HFF-Myc (cell line): ENCODE data around the gene RABEP2.

Experiments used
- DNase-seq: peaks from one replicate; pipeline ENCODE4 v3.0.0-alpha.2; 2011; ENCODE audit warnings: low read depth; ENCODE audit errors: extremely low read depth
- H3K4me3 ChIP-seq: replicated peaks from 2 replicates; pipeline ENCODE4 v1.5.1; 2011; ENCODE audit warnings: low read depth, mild to moderate bottlenecking, control low read depth, low read length
- TF ChIP-seq, protein P1 (sequence below): IDR thresholded peaks from 2 replicates; pipeline ENCODE4 v1.5.1; 2012; ENCODE audit warnings: mild to moderate bottlenecking, low read depth, low read length, control low read depth; ENCODE audit errors: missing control alignments

Gene RABEP2

DNA sequence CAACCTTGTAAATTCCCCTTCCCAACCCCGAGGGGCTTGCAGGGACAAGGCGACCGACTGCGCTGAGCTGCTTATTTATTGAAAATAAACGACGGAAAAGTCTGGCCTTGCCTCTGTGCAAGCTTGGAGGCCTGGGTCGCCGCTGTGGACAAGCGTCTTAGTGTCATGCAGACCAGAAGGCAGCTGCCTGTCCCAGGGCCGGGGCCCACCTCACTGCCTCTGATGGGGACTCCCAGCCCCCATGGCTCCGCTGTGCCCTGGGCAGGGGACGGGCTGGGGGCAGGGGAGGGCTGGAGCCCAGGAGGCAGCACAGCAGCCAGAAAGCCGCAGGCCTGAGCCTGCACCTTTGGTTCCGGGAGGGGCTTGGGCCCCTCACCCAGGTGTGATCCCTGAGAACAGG, 20.7 kb downstream of the RABEP2 start:
- no peak overlapping the region for H3K4me3 ChIP-seq
- TF ChIP-seq, protein P1, sequence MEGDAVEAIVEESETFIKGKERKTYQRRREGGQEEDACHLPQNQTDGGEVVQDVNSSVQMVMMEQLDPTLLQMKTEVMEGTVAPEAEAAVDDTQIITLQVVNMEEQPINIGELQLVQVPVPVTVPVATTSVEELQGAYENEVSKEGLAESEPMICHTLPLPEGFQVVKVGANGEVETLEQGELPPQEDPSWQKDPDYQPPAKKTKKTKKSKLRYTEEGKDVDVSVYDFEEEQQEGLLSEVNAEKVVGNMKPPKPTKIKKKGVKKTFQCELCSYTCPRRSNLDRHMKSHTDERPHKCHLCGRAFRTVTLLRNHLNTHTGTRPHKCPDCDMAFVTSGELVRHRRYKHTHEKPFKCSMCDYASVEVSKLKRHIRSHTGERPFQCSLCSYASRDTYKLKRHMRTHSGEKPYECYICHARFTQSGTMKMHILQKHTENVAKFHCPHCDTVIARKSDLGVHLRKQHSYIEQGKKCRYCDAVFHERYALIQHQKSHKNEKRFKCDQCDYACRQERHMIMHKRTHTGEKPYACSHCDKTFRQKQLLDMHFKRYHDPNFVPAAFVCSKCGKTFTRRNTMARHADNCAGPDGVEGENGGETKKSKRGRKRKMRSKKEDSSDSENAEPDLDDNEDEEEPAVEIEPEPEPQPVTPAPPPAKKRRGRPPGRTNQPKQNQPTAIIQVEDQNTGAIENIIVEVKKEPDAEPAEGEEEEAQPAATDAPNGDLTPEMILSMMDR, result no peak
- DNase-seq, result no peak

DNA sequence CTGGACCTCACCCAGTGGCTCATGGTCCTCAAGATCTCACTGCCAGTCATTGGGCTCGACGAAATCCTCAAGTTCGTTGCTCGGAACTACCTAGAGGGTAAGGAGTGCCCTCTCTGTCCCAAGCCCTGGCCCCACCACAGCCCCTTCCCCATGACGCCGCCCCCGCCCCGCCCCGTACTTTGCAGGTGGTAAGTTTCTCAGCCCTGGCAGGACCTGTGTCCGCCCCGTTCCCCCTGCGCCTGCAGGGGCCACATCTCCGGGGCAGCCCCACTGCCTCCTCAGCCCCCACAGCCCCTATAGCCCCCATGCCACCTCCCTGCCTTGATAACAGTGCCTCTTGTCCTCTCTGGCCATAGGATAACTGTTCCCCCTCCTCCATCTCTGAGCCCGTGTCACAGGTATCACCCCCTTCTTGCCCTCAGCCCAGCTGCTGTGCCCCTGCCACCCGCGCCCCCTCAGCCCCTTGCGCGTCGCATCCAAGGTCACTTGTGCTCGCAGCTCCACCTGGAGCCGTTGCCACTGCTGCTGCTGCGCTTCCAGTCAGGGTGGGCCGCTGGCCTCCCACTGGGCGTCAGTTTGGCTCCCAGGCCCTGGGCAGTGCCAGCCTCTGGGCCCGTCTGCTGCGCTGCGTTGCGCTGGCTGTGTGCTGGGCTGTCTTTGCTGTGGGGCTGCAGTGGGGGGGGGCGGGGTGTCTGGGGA, 21.5 kb downstream of the RABEP2 start:
- no peak for DNase-seq
- no peak overlapping the region for H3K4me3 ChIP-seq
- TF ChIP-seq, protein P1, result no peak

DNA sequence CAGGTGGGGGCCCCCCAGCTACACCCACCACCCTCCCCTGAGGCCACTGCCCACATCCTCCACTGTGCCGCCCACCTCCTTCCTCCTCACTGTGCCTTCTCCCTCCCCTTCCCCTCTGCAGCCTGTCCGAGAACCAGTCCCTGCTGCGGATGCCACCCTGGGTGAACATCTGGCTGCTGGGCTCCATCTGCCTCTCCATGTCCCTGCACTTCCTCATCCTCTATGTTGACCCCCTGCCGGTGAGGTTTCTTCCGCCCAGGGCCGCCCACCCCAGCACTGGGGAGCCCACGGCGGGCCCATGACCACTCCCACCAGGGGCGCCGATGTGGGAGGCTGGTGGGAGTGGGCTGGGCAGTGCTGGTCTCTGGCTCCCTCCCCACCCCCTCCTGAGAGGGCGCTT, 22.1 kb downstream of the RABEP2 start:
- no peak overlapping the region for H3K4me3 ChIP-seq
- DNase-seq, result no peak
- TF ChIP-seq, protein P1, result no peak

DNA sequence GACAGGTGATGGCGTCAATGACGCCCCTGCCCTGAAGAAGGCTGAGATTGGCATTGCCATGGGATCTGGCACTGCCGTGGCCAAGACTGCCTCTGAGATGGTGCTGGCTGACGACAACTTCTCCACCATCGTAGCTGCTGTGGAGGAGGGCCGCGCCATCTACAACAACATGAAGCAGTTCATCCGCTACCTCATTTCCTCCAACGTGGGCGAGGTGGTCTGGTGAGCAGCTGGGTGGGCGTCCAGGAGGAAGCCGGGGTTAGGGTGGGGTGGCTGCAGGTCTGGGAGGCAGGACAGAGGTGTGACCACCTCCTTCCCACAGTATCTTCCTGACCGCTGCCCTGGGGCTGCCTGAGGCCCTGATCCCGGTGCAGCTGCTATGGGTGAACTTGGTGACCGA, 23.2 kb downstream of the RABEP2 start:
- no peak for DNase-seq
- no peak overlapping the region for H3K4me3 ChIP-seq
- TF ChIP-seq, protein P1, result no peak

DNA sequence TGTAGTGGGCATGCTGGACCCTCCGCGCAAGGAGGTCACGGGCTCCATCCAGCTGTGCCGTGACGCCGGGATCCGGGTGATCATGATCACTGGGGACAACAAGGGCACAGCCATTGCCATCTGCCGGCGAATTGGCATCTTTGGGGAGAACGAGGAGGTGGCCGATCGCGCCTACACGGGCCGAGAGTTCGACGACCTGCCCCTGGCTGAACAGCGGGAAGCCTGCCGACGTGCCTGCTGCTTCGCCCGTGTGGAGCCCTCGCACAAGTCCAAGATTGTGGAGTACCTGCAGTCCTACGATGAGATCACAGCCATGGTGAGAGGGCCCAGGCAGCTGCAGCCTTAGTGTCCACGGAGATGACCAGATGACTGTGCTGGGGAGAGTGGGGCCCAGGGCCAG, 24.4 kb downstream of the RABEP2 start:
- TF ChIP-seq, protein P1, result no peak

DNA sequence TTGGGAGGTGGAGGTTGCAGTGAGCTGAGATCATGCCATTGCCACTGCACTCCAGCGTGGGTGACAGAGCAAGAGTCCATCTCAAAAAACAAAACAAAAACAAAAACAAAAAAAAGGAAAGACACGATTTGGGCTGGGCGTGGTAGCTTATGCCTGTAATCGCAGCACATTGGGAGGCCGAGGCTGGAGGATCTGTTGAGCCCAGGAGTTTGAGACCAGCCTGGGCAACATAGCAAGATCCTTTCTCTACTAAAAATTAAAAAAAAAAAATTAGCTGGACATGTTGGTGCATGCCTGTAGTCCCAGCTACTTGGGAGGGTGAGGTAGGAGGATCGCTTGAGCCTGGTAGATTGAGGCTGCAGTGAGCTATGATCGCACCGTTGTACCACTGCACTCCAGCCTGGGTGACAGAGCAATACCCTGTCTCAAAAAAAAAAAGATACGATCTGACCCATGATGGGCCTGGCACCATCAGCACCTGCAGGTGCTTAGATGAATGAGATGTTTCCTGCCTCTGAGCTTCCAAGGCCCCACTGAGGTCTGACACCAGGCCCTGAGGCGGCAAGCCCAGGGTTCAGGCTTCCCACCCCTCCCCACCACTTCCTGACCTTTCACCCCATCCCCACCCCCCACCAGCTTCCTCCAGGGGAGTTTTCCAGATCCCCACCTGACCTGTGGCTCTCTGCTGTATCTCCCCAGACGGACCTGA, 25.0 kb downstream of the RABEP2 start:
- no peak for DNase-seq
- H3K4me3 ChIP-seq, result no peak overlapping the region
- TF ChIP-seq, protein P1, result no peak

More for the DNA sequence above, 24.4 kb downstream of the RABEP2 start:
- H3K4me3 ChIP-seq, result no peak overlapping the region
- DNase-seq, result no peak
